ENCODE measurements around the gene MAPK8IP1. TPM values are rescaled to one million over a fixed set of nuclear protein-coding genes. Genes with fewer than 3 reads are reported as not detected.
"Not testable (repeated sequence)": the region's sequence is repeated elsewhere in the genome, so short reads cannot be mapped to it uniquely, and the experiment has no call there.

The MAPK8IP1 gene
- total and polyA plus RNA-seq, 12 donors: 2.6 to 8.0 (median 6.5) TPM

GRCh38 chr11:45897556-45897955, 12.1 kb downstream of the MAPK8IP1 start:
- no peak overlapping the region for H3K4me3 ChIP-seq
- H3K27me3 ChIP-seq: peaks cover 0 to 60% (median 0%) of the 10 kb centered on the region in 7 donors
- no peak for ATAC-seq
- peaks cover 0 to 3% (median 0%) of the 10 kb centered on the region in 9 donors for H3K36me3 ChIP-seq
- no peak for DNase-seq
- H3K4me1 ChIP-seq: peaks cover 10 to 31% (median 21%) of the 10 kb centered on the region in 9 donors
- 89 to 96% methylated on average over 6 of the region's 6 CpGs for WGBS, 2 donors
- TF ChIP-seq CTCF (IDR thresholded peaks at IDR 0.05): no peak
- intact Hi-C loops (cut with DNase I): loop anchor here in 1 of 10 donors (10.0 kb wide), 1 partner anchor 53 kb away; the partner anchor contains the start of gene CRY2
- H3K9me3 ChIP-seq: no peaks in the 10 kb centered on the region
- no peak overlapping the region for H3K27ac ChIP-seq

- TF ChIP-seq CTCF (IDR thresholded peaks at IDR 0.05): no peak
Measured at GRCh38 chr11:45899086-45899447, 13.6 kb downstream of the MAPK8IP1 start.

DNA sequence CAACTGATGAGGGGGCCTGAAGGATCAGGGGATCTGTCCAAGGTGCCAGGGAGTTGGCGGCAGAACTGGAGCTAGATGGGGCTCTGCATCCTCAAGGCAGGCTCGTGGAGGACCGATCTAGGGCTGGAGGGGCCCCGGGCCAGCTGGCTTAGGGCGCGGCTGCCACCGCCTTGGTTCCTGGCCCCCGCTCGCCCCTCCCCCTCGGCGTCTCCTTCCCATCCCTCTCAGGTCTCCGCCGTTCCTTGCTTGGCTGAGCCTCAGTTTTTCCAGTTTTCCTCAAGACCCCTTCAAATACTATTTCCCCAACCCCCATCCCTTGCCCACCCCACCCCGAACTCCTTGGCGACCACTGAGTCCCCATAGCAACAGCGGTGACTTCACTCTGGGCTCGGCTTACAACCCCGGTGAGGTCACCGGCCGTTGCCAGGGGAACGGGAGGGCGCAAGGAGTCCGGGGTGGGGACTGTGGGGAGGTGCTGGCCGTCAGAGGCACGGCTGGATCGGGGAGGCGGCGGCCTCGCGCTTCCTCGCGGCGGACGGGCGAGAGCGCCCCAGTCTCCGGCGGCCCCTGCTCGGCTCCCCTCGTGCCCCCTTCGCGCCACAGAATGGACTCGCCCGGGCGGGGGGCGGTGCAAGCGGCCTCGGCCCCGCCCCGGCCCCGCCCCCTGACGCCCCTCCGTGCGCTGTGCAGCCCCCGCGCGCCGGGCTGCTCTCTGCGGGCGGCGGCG, 14.2 kb downstream of the MAPK8IP1 start:
- WGBS, 2 donors: 1 to 2% methylated on average over 57 to 59 of the region's 62 CpGs
- intact Hi-C loops (cut with DNase I): loop anchor here in 2 of 10 donors (2.0 to 10.0 kb wide), 2 partner anchors 19 to 55 kb away; partner anchors contain the start of gene CRY2 (in 1 of the 2)
- DNase-seq (peak; percentile 83 to 85), ATAC-seq (peak; percentile 73 to 90 (median 85))
- Histone ChIP-seq H3K4me3 (peak overlapping the region; percentile 28 to 71 (median 62)), H3K27me3 (peaks cover 0 to 60% (median 0%) of the 10 kb centered on the region in 7 donors), H3K4me1 (peaks cover 10 to 31% (median 21%) of the 10 kb centered on the region in 9 donors), H3K9me3 (no peaks in the 10 kb centered on the region), H3K27ac (peak overlapping the region in 8 of 10 donors; percentile 39 to 82 (median 70)), H3K36me3 (peaks cover 0 to 23% (median 0%) of the 10 kb centered on the region in 9 donors)
- TF ChIP-seq CTCF (IDR thresholded peaks at IDR 0.05): peak in 1 of 9 donors; percentile 7

More at GRCh38 chr11:45899086-45899447, 13.6 kb downstream of the MAPK8IP1 start:
- Histone ChIP-seq H3K27ac (peak overlapping the region in 3 of 10 donors; percentile 53 to 82 (median 78)), H3K4me1 (peaks cover 10 to 31% (median 21%) of the 10 kb centered on the region in 9 donors), H3K36me3 (peaks cover 0 to 18% (median 0%) of the 10 kb centered on the region in 9 donors), H3K27me3 (peaks cover 0 to 60% (median 0%) of the 10 kb centered on the region in 7 donors), H3K9me3 (no peaks in the 10 kb centered on the region), H3K4me3 (peak overlapping the region in 9 of 10 donors; percentile 53 to 71 (median 62))
- intact Hi-C loops (cut with DNase I): loop anchor here in 1 of 10 donors (10.0 kb wide), 1 partner anchor 54 kb away; the partner anchor contains the start of gene CRY2
- DNase-seq (no peak), ATAC-seq (peak in 1 of 8 donors; percentile 1)
- 12 to 17% methylated on average over 3 of the region's 3 CpGs for WGBS, 2 donors

DNA sequence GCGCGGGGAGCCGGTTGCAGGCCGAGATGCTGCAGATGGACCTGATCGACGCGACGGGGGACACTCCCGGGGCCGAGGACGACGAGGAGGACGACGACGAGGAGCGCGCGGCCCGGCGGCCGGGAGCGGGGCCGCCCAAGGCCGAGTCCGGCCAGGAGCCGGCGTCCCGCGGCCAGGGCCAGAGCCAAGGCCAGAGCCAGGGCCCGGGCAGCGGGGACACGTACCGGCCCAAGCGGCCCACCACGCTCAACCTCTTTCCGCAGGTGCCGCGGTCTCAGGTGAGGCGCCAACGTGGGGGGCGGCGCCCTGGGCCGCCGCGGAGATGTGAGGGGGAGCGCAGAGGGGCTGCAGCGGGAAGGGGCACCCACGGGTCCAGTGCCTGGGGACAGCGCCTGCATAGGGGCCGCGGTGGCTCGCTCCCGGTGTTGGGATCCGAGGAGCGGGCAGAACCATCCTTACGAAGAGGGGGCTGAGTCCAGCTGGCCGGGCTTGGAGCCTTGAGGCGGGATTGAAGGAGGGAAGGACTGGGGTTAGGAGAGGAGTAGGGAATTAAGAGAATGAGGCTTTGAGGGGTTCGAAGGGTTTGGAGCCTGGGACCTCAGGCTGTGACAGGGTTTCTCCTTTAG, 14.8 kb downstream of the MAPK8IP1 start:
- peak in 3 of 8 donors; percentile 1 to 14 (median 3) for ATAC-seq
- peaks cover 0 to 30% (median 0%) of the 10 kb centered on the region in 9 donors for H3K36me3 ChIP-seq
- WGBS, 2 donors: 2 to 4% methylated on average over 31 to 38 of the region's 59 CpGs
- peaks cover 0 to 60% (median 0%) of the 10 kb centered on the region in 7 donors for H3K27me3 ChIP-seq
- intact Hi-C loops (cut with DNase I): loop anchor here in 1 of 10 donors (2.0 kb wide), 1 partner anchor 19 kb away; no protein-coding TSS in a partner anchor
- peaks cover 10 to 31% (median 21%) of the 10 kb centered on the region in 9 donors for H3K4me1 ChIP-seq
- peak overlapping the region; percentile 29 to 71 (median 62) for H3K4me3 ChIP-seq
- peak overlapping the region in 3 of 10 donors; percentile 9 to 65 (median 20) for H3K27ac ChIP-seq
- H3K9me3 ChIP-seq, DNase-seq: not testable (repeated sequence)

Data from heart right ventricle (tissue), 16 donors.